WERI-Rb-1 (cell line): ENCODE data around the gene BTN2A1.

ENCODE experiments used
- DNase-seq: peaks from one replicate; pipeline ENCODE4 v3.0.0-alpha.2; 2020
- H3K27ac ChIP-seq: fragments of 250-450 bp; sonication (Bioruptor Pico); 2 replicates; pipeline ENCODE4 v1.5.1; 2020; ENCODE audit warnings: mild to moderate bottlenecking, moderate library complexity
- H3K27me3 ChIP-seq: fragments of 250-450 bp; sonication (Bioruptor Pico); 2 replicates; pipeline ENCODE4 v1.5.1; 2021; ENCODE audit warnings: mild to moderate bottlenecking, low read depth, moderate library complexity; ENCODE audit not compliant: insufficient read depth, severe bottlenecking
- H3K36me3 ChIP-seq: fragments of 250-450 bp; sonication (Bioruptor Pico); 2 replicates; pipeline ENCODE4 v1.5.1; 2020; ENCODE audit warnings: mild to moderate bottlenecking, moderate library complexity
- H3K4me3 ChIP-seq: 2 replicates; pipeline ENCODE4 v1.5.1; 2011; ENCODE audit warnings: low read depth, mild to moderate bottlenecking, control low read depth, low read length
- H3K9me3 ChIP-seq: fragments of 250-450 bp; sonication (Bioruptor Pico); 2 replicates; pipeline ENCODE4 v1.5.1; 2021; ENCODE audit warnings: mild to moderate bottlenecking, moderate library complexity; ENCODE audit not compliant: severe bottlenecking
- CTCF ChIP-seq: IDR thresholded peaks from 2 replicates; pipeline ENCODE4 v1.5.1; 2011; ENCODE audit warnings: low read depth, mild to moderate bottlenecking, control low read depth, inconsistent platforms, low read length

Gene BTN2A1

DNA sequence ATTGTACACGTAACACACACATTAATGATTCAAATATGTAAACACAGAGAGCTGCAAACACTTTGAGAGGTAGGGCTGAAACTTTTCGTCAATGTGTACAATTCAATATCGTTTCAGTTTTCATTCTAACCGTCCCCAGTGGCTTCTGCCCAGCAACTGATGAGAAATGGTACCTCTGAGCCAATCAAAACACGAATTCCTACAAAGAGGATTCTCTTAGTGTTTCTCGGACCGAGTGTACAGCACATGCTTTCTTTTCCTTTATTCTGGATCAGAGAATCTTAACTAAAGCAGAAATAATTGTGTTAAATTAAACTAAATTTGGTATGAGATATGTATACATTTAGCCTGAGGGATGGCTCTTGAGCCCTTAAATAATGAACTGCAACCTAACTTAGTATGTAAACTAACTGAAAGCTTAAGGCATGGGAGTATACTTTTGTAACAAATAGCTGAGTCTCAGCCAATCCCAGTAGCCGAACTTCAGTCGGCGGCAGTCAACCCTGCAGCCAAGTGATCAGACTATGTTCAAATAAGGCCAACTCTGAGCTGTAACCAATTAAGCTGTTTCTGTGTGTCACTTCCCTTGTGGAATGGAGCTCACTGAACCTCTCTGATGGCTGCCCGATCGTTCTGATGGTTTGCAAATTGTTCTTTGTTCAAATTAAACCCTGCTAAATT, 16.1 kb downstream of the BTN2A1 start:
- peak; percentile 88 for DNase-seq
- H3K4me3 ChIP-seq: peak overlapping the region; percentile 70
- no peak for TF ChIP-seq CTCF
- peaks cover 7% of the 10 kb centered on the region; the same call in 1 of the 2 replicates for H3K36me3 ChIP-seq
- H3K27me3 ChIP-seq: no peaks in the 10 kb centered on the region
- peak overlapping the region; percentile 78 for H3K27ac ChIP-seq
- peaks cover 13% of the 10 kb centered on the region for H3K9me3 ChIP-seq

GRCh38 chr6:26474439-26474881, 16.7 kb downstream of the BTN2A1 start:
- no peak for TF ChIP-seq CTCF
- Histone ChIP-seq H3K4me3 (peak overlapping the region; percentile 70), H3K36me3 (peaks cover 1% of the 10 kb centered on the region; the same call in 1 of the 2 replicates), H3K27me3 (no peaks in the 10 kb centered on the region), H3K27ac (peak overlapping the region; percentile 78), H3K9me3 (peaks cover 13% of the 10 kb centered on the region)
- no peak for DNase-seq

- Histone ChIP-seq H3K4me3 (no peak overlapping the region), H3K36me3 (no peaks in the 10 kb centered on the region), H3K27me3 (no peaks in the 10 kb centered on the region), H3K9me3 (peaks cover 13% of the 10 kb centered on the region), H3K27ac (no peak overlapping the region)
- DNase-seq: no peak
- TF ChIP-seq CTCF: no peak
Measured at GRCh38 chr6:26475823-26476729, 18.3 kb downstream of the BTN2A1 start.

DNA sequence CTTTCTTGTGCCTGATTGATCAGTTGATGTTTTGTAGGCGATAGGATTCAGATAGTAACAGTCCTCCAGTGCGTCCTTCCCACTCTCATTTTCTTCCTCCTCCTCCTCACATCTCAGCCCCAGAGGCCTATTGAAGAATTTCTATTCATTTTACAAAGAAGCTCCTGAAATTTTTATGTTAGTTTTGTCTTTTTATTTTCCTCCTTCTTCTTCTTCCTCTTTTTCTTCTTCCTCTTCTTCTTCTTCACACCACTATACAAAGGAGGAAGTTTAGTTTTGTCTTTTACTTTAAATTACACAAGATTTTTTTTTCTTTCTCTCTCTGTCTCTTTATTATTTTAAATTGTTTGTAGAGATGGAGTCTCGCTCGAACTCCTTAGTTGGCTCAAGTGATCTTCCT, 19.1 kb downstream of the BTN2A1 start:
- no peak for DNase-seq
- Histone ChIP-seq H3K36me3 (no peaks in the 10 kb centered on the region), H3K9me3 (peaks cover 11% of the 10 kb centered on the region), H3K4me3 (no peak overlapping the region), H3K27me3 (no peaks in the 10 kb centered on the region), H3K27ac (no peak overlapping the region)
- TF ChIP-seq CTCF: no peak

DNA sequence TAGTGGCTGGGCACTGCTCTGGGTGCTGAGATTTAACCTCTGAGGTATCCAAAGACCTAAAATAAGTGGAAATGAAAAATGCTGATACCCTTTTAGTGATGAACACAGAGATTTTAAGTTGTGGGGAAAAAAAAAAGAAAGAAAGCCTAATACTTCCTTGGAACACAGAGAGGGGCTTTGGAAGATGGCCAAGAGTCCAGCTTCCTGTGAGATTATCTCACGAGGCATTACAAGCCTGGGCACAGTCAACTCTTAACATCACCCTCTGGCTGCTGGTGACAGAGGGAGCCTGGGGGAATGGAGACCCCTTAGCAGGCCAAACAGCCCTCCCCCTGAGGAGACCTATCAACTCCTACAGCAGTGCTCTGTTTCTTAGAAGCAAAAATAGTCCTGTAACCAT, 19.7 kb downstream of the BTN2A1 start:
- Histone ChIP-seq H3K36me3 (no peaks in the 10 kb centered on the region), H3K4me3 (no peak overlapping the region), H3K27ac (no peak overlapping the region), H3K27me3 (no peaks in the 10 kb centered on the region), H3K9me3 (peaks cover 6% of the 10 kb centered on the region)
- no peak for TF ChIP-seq CTCF
- no peak for DNase-seq
